GM21529 (cell line): ENCODE data around the gene PRELID2.
"Not testable (repeated sequence)": the region's sequence is repeated elsewhere in the genome, so short reads cannot be mapped to it uniquely, and the experiment has no call there.

Experiments used
- ATAC-seq: cut with Tn5 transposase; IDR thresholded peaks from one replicate; pipeline ENCODE4 v1.9.1; 2021; ENCODE audit not compliant: unreplicated experiment

PRELID2 gene

GRCh38 chr5:145752534-145752933 is 82.6 kb downstream of the PRELID2 start:
- ATAC-seq, result no peak

DNA sequence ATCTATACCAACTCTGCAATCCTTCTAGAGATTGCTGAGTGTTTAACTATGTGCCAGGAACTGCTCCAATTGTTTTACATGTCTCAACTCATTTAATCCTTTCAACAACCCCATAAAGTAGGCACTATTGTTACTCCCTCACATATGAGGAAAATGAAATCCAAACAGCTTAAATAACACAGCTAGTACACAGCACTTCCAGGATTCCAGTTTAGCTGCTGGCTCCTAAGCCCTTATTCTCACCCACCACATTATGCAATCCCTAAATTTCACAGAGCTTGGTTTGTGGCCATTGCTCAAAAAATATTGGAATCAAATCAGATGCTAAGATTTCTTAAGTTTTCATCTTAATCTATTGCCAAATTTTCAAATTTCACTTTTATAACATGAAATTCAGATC is 84.9 kb downstream of the PRELID2 start:
- ATAC-seq, result no peak

- no peak for ATAC-seq
These were observed 91.6 kb downstream of the PRELID2 start for GRCh38 chr5:145743396-145744061.

DNA sequence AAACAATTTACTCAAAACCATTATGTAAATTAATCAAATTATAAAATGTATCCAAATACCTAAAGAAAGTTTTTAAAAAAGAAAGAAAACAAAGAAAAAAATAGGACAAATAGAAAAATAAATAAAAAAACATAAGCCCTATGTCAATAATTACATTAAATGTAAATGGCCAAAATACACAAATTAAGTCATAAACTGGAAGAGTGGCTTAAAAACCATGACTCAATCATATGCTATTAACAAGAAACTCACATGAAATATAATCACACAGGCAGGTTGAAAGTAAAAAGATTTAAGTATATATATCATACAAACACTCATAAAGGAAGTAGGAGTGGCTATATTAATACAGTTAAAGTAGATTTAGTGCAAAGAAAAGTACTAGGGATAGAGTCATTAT is 95.3 kb downstream of the PRELID2 start:
- no peak for ATAC-seq

DNA sequence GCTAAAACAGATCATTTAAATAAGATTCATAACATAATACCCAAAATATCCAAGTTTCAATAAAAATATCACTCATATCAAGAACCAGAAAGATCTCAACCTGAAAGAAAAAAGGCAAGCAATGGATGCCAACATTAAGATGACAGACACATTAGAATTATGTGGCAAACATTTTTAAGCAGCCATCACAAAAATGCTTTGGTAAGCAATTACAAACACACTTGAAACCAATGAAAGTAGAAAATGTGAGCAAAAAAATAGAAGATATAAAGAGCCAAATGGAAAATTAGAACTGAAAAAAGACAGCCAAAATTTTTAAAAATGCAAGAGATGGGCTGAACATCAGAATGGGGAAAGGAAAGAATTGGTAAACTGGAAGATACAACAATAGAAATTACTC is 96.9 kb downstream of the PRELID2 start:
- ATAC-seq, result no peak

DNA sequence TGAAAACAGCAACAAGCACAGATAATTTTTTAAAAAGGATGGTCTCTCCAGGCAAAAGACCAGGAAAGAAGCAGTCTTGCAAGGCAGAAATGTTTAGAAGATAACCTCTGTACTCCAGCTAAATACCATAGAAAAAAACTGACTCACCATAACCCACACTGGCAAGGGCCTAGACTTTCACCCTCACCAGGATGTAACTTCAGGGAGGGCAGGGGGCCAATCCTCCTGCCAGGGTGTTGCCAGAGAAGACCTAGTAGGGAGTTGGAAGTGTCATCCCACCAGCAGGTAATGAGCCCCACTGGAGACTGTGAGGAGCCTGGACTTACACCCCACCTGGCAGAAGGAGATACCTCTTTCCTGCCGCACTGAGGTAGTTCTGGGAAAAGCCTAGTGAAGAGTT is 97.6 kb downstream of the PRELID2 start:
- ATAC-seq, result no peak

- ATAC-seq, result not testable (repeated sequence)
These were observed 105.2 kb downstream of the PRELID2 start for GRCh38 chr5:145729956-145730355.

GRCh38 chr5:145723516-145723915 is 111.6 kb downstream of the PRELID2 start:
- ATAC-seq, result no peak

DNA sequence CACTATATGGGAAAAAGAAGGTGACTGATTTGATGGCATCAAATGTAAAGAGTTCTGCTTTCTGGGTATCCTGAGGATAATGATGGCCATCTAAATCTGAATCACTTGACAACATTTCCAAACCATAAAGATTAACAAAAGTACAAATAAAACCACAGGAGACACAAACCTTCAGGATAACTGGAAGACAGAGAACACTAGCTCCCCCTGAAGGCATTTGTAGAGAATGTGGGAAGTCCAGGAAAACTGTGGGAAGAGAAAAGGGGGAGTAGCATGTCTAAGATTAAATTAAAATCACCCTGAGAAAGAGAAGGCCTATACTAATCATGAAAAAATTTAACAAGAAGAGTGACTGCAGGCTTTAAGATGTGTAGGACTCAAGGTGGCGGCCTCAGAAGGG is 116.2 kb downstream of the PRELID2 start:
- no peak for ATAC-seq

GRCh38 chr5:145715412-145715811 is 119.7 kb downstream of the PRELID2 start:
- no peak for ATAC-seq

- no peak for ATAC-seq
These were observed 122.9 kb downstream of the PRELID2 start for GRCh38 chr5:145712245-145712644.

GRCh38 chr5:145711417-145711816 is 123.7 kb downstream of the PRELID2 start:
- no peak for ATAC-seq
